Muscle of leg (tissue), 11 donors: ENCODE measurements around the gene CCDC136. TPM values are rescaled to one million over a fixed set of nuclear protein-coding genes. Genes with fewer than 3 reads are reported as not detected.

ENCODE experiments used
- DNase-seq: peaks from one replicate; pipeline ENCODE4 v3.0.0; 2013
- H3K27ac ChIP-seq: one replicate; pipeline ENCODE4 v1.5.1; 2013; ENCODE audit warnings: mild to moderate bottlenecking, low read length, control low read depth
- H3K27me3 ChIP-seq: one replicate; pipeline ENCODE4 v1.6.1; 2013; ENCODE audit warnings: low read length; ENCODE audit not compliant: control insufficient read depth, insufficient read depth
- H3K36me3 ChIP-seq: one replicate; pipeline ENCODE4 v1.6.1; 2013; ENCODE audit warnings: low read length; ENCODE audit not compliant: control insufficient read depth, insufficient read depth
- H3K4me1 ChIP-seq: one replicate; pipeline ENCODE4 v1.6.1; 2013; ENCODE audit warnings: low read length; ENCODE audit not compliant: control insufficient read depth, insufficient read depth
- H3K4me3 ChIP-seq: one replicate; pipeline ENCODE4 v1.5.1; 2013; ENCODE audit warnings: low read length, control low read depth
- H3K9me3 ChIP-seq: replicated peaks from 2 replicates; pipeline ENCODE4 v1.6.1; 2013; ENCODE audit warnings: low read depth, low read length; ENCODE audit not compliant: control insufficient read depth
- WGBS: methylation state at CpG from one replicate; pipeline ENCODE4 v1.1.5; 2013; ENCODE audit warnings: missing lambda C conversion rate; ENCODE audit not compliant: insufficient coverage; 5-methylcytosine and 5-hydroxymethylcytosine counted together
- polyA plus RNA-seq, 8 donors: library from polyadenylated mRNA; unstranded; fragments of 120-200 nt; gene quantifications; one replicate each; pipeline versions ENCODE4 v1.2.1 to v1.2.3, GENCODE V29; 2013; ENCODE audit warnings: inconsistent platforms in 1 of 8, low replicate concordance in 1 of 8; ENCODE audit not compliant: insufficient read length in 8 of 8, insufficient read depth in 1 of 8
- total RNA-seq: library from RNA; stranded (reverse); fragments of 120-200 nt; gene quantifications from one replicate; pipeline ENCODE4 v1.2.4, GENCODE V29; 2013

The CCDC136 gene
- total and polyA plus RNA-seq, 9 donors = 10.7 to 21.5 (median 16.4) TPM

DNA sequence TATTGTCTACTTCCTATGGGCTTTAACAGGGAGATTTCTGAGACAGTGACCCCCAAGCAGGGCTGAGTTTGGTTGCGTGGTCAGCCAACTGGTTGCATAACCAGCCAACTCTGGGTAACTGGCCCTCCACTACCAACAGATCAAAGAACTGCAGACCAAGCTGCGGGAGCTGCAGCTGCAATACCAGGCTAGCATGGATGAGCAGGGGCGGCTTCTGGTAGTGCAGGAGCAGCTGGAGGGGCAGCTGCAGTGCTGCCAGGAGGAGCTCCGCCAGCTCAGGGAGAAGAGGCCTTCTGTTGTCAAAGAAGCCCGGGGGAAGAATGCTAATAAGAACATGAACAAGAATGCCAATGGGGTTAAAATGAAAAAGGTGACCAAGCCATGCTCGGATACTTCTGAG lies 22.7 kb downstream of the CCDC136 start:
- DNase-seq = peak; percentile 69
- H3K27me3 ChIP-seq = no peaks in the 10 kb centered on the region
- H3K4me3 ChIP-seq = no peak overlapping the region
- no peaks in the 10 kb centered on the region for H3K9me3 ChIP-seq
- peaks cover 57% of the 10 kb centered on the region for H3K4me1 ChIP-seq
- peak overlapping the region; percentile 54 for H3K27ac ChIP-seq
- WGBS = 87% methylated on average over 5 of the region's 6 CpGs
- peaks cover 6% of the 10 kb centered on the region for H3K36me3 ChIP-seq

DNA sequence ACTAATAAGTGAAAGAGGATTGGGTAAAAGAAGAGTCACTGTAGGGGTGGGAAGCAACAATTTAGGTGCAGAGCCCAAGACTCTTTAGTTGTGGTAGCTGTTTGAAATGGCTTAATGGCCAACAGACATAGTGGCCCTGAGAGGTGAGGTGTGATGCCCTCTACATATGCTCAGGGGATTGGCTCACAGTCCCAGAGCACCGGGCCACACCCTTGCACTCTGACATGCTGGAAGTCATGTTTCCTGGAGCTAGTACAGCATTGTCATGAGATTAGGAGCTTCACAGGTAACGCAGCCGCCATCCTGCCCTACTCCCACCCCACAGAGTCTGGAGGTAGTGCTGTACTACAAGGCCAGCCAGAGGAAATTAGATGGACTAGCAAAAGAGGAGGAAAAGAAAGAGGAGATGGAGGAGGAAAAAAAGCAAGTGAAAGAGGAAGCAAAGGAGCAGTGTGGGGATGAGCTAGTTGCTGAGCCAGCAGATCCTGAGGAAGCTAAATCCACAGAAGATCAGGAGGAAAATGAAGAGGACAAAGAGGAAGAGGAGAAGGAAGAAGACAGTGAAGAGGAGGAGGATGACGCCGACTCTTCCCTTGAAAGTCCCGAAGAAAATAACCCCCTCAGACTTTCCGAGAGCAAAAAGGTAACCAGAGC lies 23.6 kb downstream of the CCDC136 start:
- WGBS = 88% methylated on average over 4 of the region's 7 CpGs
- Histone ChIP-seq H3K27me3 (no peaks in the 10 kb centered on the region), H3K9me3 (no peaks in the 10 kb centered on the region), H3K4me1 (peaks cover 57% of the 10 kb centered on the region), H3K4me3 (no peak overlapping the region), H3K27ac (peak overlapping the region; percentile 54), H3K36me3 (peaks cover 4% of the 10 kb centered on the region)
- no peak for DNase-seq

DNA sequence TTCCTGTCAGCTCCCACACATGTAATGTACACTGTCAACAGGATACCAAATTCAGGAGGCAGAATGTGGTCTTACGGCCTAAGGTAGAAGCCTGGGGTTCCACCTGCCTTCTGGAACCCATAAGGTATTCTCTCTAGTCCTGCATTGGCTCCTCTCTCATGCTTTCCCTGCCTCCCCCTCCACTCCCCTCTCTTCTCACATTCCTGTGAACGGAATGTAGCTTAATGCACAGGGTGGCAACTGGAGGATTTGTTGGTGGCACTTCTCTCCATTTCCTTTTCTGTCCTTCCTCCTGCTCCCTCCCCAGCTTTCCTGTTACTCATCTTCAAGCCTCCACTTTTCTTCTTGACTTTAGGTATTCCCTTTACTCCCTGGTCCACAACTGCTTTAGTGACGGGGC lies 26.9 kb downstream of the CCDC136 start:
- no peaks in the 10 kb centered on the region for H3K9me3 ChIP-seq
- WGBS = 58% methylated on average over 1 of the region's 3 CpGs
- peaks cover 4% of the 10 kb centered on the region for H3K27me3 ChIP-seq
- H3K4me1 ChIP-seq = peaks cover 49% of the 10 kb centered on the region
- no peak for DNase-seq
- H3K4me3 ChIP-seq = no peak overlapping the region
- peak overlapping the region; percentile 43 for H3K27ac ChIP-seq
- H3K36me3 ChIP-seq = no peaks in the 10 kb centered on the region

DNA sequence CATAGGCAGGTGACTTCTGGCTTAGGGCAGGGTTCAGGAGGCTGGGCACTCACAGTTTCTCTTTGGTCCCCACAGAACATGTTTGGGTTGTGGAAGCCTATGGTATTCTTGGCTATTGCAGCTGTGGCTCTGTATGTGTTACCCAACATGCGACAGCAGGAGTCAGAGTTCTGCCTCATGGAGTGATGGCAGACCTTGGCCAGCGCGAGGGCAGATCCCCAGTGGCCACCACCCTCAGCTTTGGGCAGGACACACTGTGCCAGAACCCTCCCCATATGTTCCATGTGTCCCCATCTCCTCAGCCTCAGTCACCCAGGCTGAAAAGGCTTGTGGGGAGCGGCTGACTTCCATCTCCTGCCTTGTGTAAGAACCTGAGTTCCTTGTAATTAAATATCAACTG lies 30.0 kb downstream of the CCDC136 start:
- Histone ChIP-seq H3K27me3 (peaks cover 4% of the 10 kb centered on the region), H3K27ac (no peak overlapping the region), H3K36me3 (no peaks in the 10 kb centered on the region), H3K4me3 (no peak overlapping the region), H3K4me1 (peaks cover 25% of the 10 kb centered on the region), H3K9me3 (no peaks in the 10 kb centered on the region)
- no peak for DNase-seq
- WGBS = 100% methylated on average over 1 of the region's 4 CpGs

DNA sequence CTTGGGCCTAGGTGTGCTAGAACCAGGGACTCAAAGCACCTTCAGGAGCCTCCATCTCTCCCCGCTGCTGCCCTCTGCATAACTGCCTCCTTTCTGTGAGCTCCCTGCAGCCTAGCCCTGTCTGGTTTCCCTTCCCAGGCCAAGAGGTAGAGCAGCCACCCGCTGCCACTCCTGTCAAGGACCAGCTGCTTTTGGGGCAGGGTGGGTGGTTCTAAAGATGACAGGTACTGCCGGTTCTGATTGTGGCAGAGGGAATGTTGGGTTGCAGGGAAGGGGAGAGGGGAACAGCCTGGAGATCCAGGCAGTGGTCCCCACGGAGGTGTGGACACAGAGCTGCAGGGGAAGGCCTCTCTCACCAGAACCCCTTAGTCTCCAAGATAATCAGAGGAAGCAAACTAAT lies 34.7 kb downstream of the CCDC136 start:
- Histone ChIP-seq H3K4me3 (no peak overlapping the region), H3K27ac (peak overlapping the region; percentile 98), H3K36me3 (no peaks in the 10 kb centered on the region), H3K9me3 (no peaks in the 10 kb centered on the region), H3K27me3 (peaks cover 18% of the 10 kb centered on the region), H3K4me1 (peaks cover 38% of the 10 kb centered on the region)
- WGBS = 71% methylated on average over 3 of the region's 4 CpGs
- DNase-seq = no peak

DNA sequence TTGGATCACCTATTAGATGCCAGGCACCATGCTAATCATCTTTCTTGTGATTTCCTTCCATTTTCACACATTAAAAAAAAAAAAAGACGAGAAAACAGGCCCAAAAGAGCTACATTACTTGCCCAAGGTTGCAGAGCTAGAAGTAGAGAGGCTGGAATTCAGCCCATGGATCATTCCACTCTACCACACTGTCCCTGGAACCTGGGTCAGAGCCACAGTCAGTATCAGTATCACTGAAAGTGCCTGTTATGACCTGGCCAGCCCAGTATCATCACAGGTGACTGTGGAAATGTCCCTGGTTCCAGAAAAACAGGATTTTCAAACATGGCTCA lies 35.1 kb downstream of the CCDC136 start:
- H3K4me1 ChIP-seq = peaks cover 42% of the 10 kb centered on the region
- H3K9me3 ChIP-seq = no peaks in the 10 kb centered on the region
- WGBS = no CpG with 5 or more reads among the region's 1 CpG
- H3K36me3 ChIP-seq = no peaks in the 10 kb centered on the region
- peak; percentile 18 for DNase-seq
- no peak overlapping the region for H3K4me3 ChIP-seq
- peaks cover 17% of the 10 kb centered on the region for H3K27me3 ChIP-seq
- peak overlapping the region; percentile 98 for H3K27ac ChIP-seq

DNA sequence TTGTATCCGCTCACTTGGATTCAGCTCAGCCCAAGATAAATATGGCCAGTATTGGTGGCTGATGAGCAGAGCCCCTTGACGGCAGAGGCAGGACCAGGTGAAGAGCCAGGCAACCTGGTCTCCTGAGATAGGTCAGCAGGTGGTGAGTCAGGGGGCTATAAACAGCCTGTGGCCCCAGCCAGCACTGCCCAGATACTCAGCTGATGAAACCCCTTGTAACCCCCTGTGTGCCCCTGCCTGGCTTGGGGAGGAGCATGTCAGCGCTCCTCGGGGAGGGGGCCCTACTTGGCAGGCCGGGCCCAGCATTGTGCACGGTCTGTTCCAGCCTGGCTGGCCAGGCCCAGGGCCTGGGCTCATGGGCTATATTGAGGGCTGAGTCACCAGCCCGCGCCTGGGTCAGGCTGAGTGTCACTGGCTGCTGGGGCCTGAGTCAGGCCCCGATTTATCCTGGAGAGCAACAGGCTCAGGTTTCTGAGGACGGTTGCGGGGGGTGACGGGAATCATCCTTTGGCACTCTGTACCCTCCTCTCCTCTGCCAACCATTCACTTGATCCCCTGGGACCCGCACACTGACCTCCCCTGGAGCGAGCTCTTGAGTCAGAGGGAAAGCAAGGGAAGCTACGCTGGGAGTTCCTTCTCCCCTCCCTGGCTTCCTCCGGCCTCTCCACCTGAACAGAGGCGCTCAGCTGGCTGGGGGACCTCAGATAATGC lies 35.6 kb downstream of the CCDC136 start:
- DNase-seq = peak; percentile 81
- peak overlapping the region; percentile 98 for H3K27ac ChIP-seq
- H3K27me3 ChIP-seq = peaks cover 18% of the 10 kb centered on the region
- H3K9me3 ChIP-seq = no peaks in the 10 kb centered on the region
- peaks cover 43% of the 10 kb centered on the region for H3K4me1 ChIP-seq
- no peaks in the 10 kb centered on the region for H3K36me3 ChIP-seq
- WGBS = 41% methylated on average over 11 of the region's 17 CpGs
- peak overlapping the region; percentile 26 for H3K4me3 ChIP-seq

DNA sequence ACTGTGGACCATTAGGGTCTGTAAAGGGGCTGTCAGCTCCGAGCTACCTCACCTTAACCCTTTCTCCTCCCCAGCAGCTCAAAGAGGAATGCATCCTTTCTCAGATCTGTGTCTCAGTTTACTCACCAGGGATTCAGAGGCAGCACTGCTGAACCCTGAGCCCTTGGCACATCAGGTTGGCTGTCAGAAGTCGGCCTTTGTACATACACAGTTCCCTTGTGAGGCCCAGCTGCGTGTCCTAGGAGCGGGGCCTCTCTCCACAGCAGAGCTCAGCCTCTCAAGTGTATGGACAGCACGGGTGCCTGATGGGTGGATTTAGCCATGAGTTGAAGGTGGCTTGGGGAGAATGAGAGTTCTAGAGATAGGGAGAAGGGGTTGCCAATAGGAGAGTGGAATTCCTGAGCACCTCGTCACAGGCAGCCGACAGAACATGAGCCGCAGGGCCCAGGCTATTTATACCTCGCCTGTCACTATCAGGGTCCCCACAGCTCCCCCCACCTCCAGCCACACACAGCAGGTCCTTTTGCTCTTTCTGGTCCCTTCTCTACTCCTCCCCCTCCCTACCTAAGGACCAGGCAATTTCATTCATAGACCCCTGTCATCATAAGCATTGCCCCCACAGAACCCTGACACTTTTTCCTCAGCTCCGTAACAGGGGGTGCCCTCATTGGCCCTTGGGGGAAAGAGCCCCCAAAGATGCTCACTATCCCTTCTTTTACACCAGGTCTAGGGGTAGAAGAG lies 36.4 kb downstream of the CCDC136 start:
- peak; percentile 71 for DNase-seq
- Histone ChIP-seq H3K4me3 (peak overlapping the region; percentile 26), H3K4me1 (peaks cover 51% of the 10 kb centered on the region), H3K27ac (peak overlapping the region; percentile 98), H3K27me3 (peaks cover 18% of the 10 kb centered on the region), H3K36me3 (no peaks in the 10 kb centered on the region), H3K9me3 (no peaks in the 10 kb centered on the region)
- WGBS = 32% methylated on average over 7 of the region's 10 CpGs

DNA sequence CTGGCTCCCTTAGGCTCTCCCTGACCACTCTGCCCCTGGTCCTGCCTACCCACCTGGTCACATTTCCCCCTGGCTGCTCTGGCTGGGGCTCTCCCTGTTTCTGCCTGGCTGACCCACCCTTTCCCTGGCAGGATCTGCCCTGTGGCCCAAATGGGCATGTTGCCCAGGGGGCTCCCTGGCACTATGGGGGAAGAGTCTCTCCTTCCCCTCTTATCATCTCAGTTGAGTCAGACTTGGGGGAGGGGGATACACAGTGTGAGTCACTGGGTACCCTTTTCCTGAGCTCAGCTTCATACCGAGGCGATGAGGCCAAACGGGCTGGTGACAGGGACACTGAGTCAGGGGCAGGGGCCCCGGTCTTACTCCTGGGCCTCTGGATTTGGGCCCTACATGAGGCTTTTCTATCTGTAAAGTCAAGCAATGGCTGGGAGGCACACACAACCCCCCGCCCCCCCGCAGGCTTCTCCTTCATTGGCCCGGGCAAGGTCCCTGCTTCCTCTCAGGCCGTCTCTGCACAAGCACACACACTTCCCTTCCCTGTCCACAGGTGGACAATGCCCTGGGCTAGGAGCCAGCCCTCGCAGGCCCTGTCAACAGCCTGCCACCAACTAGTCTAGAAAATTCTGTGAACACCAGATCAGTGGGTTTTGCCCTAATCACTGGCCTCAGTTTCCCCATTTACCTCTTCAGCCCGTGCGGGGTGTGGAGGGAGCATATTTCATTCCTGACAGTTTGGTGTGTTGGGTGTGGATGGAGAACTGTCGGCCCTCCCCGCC lies 37.8 kb downstream of the CCDC136 start:
- H3K27ac ChIP-seq = peak overlapping the region; percentile 91
- H3K4me1 ChIP-seq = peaks cover 63% of the 10 kb centered on the region
- no peaks in the 10 kb centered on the region for H3K9me3 ChIP-seq
- H3K27me3 ChIP-seq = peaks cover 18% of the 10 kb centered on the region
- WGBS = 29% methylated on average over 8 of the region's 13 CpGs
- peak overlapping the region; percentile 34 for H3K4me3 ChIP-seq
- DNase-seq = peak; percentile 65
- peaks cover 5% of the 10 kb centered on the region for H3K36me3 ChIP-seq
